Large intestine (tissue), 12 donors: ENCODE measurements around the gene PDP2. TPM values are rescaled to one million over a fixed set of nuclear protein-coding genes. Genes with fewer than 3 reads are reported as not detected.

ENCODE experiments used
- DNase-seq, 2 donors: peaks; one replicate each; pipeline versions ENCODE4 v3.0.0 to v3.0.0-alpha.2; 2013
- H3K27ac ChIP-seq: one replicate; pipeline ENCODE4 v1.5.1; 2013; ENCODE audit warnings: low read length
- H3K27me3 ChIP-seq: 2 replicates; pipeline ENCODE4 v1.6.1; 2013; ENCODE audit warnings: low read length; ENCODE audit not compliant: control insufficient read depth, insufficient read depth
- H3K36me3 ChIP-seq: 2 replicates; pipeline ENCODE4 v1.6.1; 2013; ENCODE audit warnings: low read length; ENCODE audit not compliant: control insufficient read depth, insufficient read depth
- H3K4me1 ChIP-seq: one replicate; pipeline ENCODE4 v1.6.1; 2013; ENCODE audit warnings: low read length; ENCODE audit not compliant: control insufficient read depth, insufficient read depth
- H3K4me3 ChIP-seq: one replicate; pipeline ENCODE4 v1.5.1; 2013; ENCODE audit warnings: low read length
- H3K9me3 ChIP-seq: one replicate; pipeline ENCODE4 v1.6.1; 2013; ENCODE audit warnings: mild to moderate bottlenecking, low read depth, low read length, moderate library complexity; ENCODE audit not compliant: control insufficient read depth
- WGBS: methylation state at CpG from one replicate; pipeline ENCODE4 v1.1.5; 2013; ENCODE audit warnings: low lambda C conversion rate; ENCODE audit not compliant: insufficient coverage; 5-methylcytosine and 5-hydroxymethylcytosine counted together
- long read RNA-seq, 11 donors: transcript quantifications; one replicate each; lab custom pipeline, GENCODE V29; 2026
- polyA plus RNA-seq: library from polyadenylated mRNA; unstranded; fragments of 120-200 nt; gene quantifications from one replicate; pipeline ENCODE4 v1.2.1, GENCODE V29; 2013

PDP2 gene
- 9.6 TPM for polyA plus RNA-seq
- long read RNA-seq, donor 1, full-length matches to known transcripts: 1 of 1 reads
- long read RNA-seq, donor 1, partial matches to known transcripts: 0 of 1 reads
- long read RNA-seq, donor 1, other reads (novel, unspliced or antisense): 0 of 1 reads
- long read RNA-seq, donor 2, partial matches to known transcripts: 0 of 1 reads
- long read RNA-seq, donor 2, other reads (novel, unspliced or antisense): 0 of 1 reads
- long read RNA-seq, donor 3: 0 reads
- long read RNA-seq, donor 4: 0 reads
- long read RNA-seq, donor 5, partial matches to known transcripts: 0 of 1 reads
- long read RNA-seq, donor 5, other reads (novel, unspliced or antisense): 0 of 1 reads
- long read RNA-seq, donor 6, full-length matches to known transcripts: 3 of 3 reads
- long read RNA-seq, donor 6, partial matches to known transcripts: 0 of 3 reads
- long read RNA-seq, donor 6, other reads (novel, unspliced or antisense): 0 of 3 reads
- long read RNA-seq, donor 7, full-length matches to known transcripts: 2 of 2 reads
- long read RNA-seq, donor 7, partial matches to known transcripts: 0 of 2 reads
- long read RNA-seq, donor 7, other reads (novel, unspliced or antisense): 0 of 2 reads
- long read RNA-seq, donor 8, full-length matches to known transcripts: 3 of 3 reads
- long read RNA-seq, donor 8, partial matches to known transcripts: 0 of 3 reads
- long read RNA-seq, donor 8, other reads (novel, unspliced or antisense): 0 of 3 reads
- long read RNA-seq, donor 9, full-length matches to known transcripts: 3 of 3 reads
- long read RNA-seq, donor 9, partial matches to known transcripts: 0 of 3 reads
- long read RNA-seq, donor 9, other reads (novel, unspliced or antisense): 0 of 3 reads
- long read RNA-seq, donor 10, full-length matches to known transcripts: 3 of 3 reads
- long read RNA-seq, donor 10, partial matches to known transcripts: 0 of 3 reads
- long read RNA-seq, donor 10, other reads (novel, unspliced or antisense): 0 of 3 reads
- long read RNA-seq, donor 11, full-length matches to known transcripts: 3 of 3 reads
- long read RNA-seq, donor 11, partial matches to known transcripts: 0 of 3 reads
- long read RNA-seq, donor 11, other reads (novel, unspliced or antisense): 0 of 3 reads

GRCh38 chr16:66880288-66881013 is at the start of gene PDP2:
Gene PDP2, plus strand, starts transcription at chr16:66880515. Its CDS starts 3,770 bp downstream, at chr16:66884285.
- DNase-seq: peak; percentile 89 to 95
- Histone ChIP-seq H3K27me3 (no peaks in the 10 kb centered on the region), H3K27ac (peak within 1 kb of the TSS; percentile 41), H3K4me1 (peaks cover 5% of the 10 kb centered on the region), H3K4me3 (peak within 1 kb of the TSS; percentile 91), H3K9me3 (peaks cover 5% of the 10 kb centered on the region), H3K36me3 (peaks cover 16% of the 10 kb centered on the region)
- no CpG with 5 or more reads among the region's 58 CpGs for WGBS

- Histone ChIP-seq H3K9me3 (no peaks in the 10 kb centered on the region), H3K27me3 (no peaks in the 10 kb centered on the region), H3K27ac (no peak overlapping the region), H3K4me3 (no peak overlapping the region), H3K36me3 (peaks cover 4% of the 10 kb centered on the region), H3K4me1 (peaks cover 9% of the 10 kb centered on the region)
- no CpG with 5 or more reads among the region's 3 CpGs for WGBS
- peak in 1 of 2 donors; percentile 34 for DNase-seq
Measured at GRCh38 chr16:66832190-66832589, 48.1 kb upstream of the PDP2 start.

GRCh38 chr16:66832661-66833305 is 47.5 kb upstream of the PDP2 start:
- Histone ChIP-seq H3K9me3 (no peaks in the 10 kb centered on the region), H3K4me1 (peaks cover 9% of the 10 kb centered on the region), H3K27ac (no peak overlapping the region), H3K4me3 (no peak overlapping the region), H3K27me3 (no peaks in the 10 kb centered on the region), H3K36me3 (peaks cover 1% of the 10 kb centered on the region)
- WGBS: no CpG with 5 or more reads among the region's 7 CpGs
- no peak for DNase-seq

GRCh38 chr16:66834746-66835145 is 45.6 kb upstream of the PDP2 start:
- Histone ChIP-seq H3K4me3 (no peak overlapping the region), H3K27me3 (no peaks in the 10 kb centered on the region), H3K27ac (no peak overlapping the region), H3K4me1 (peaks cover 2% of the 10 kb centered on the region), H3K9me3 (no peaks in the 10 kb centered on the region), H3K36me3 (no peaks in the 10 kb centered on the region)
- no CpG with 5 or more reads among the region's 5 CpGs for WGBS
- DNase-seq: no peak

GRCh38 chr16:66840883-66841282 is 39.4 kb upstream of the PDP2 start:
- Histone ChIP-seq H3K27me3 (peaks cover 26% of the 10 kb centered on the region), H3K9me3 (no peaks in the 10 kb centered on the region), H3K4me3 (no peak overlapping the region), H3K36me3 (no peaks in the 10 kb centered on the region), H3K4me1 (peaks cover 3% of the 10 kb centered on the region), H3K27ac (no peak overlapping the region)
- WGBS: no CpG with 5 or more reads among the region's 3 CpGs
- no peak for DNase-seq

GRCh38 chr16:66841366-66841765 is 38.9 kb upstream of the PDP2 start:
- Histone ChIP-seq H3K27ac (no peak overlapping the region), H3K36me3 (no peaks in the 10 kb centered on the region), H3K4me1 (peaks cover 3% of the 10 kb centered on the region), H3K9me3 (no peaks in the 10 kb centered on the region), H3K4me3 (no peak overlapping the region), H3K27me3 (peaks cover 29% of the 10 kb centered on the region)
- DNase-seq: no peak
- no CpG with 5 or more reads among the region's 4 CpGs for WGBS

- no peak for DNase-seq
- H3K4me3 ChIP-seq: no peak overlapping the region
- no peaks in the 10 kb centered on the region for H3K9me3 ChIP-seq
- H3K27ac ChIP-seq: no peak overlapping the region
- WGBS: no CpG with 5 or more reads among the region's 7 CpGs
- peaks cover 32% of the 10 kb centered on the region for H3K27me3 ChIP-seq
- no peaks in the 10 kb centered on the region for H3K36me3 ChIP-seq
- peaks cover 9% of the 10 kb centered on the region for H3K4me1 ChIP-seq
Measured at GRCh38 chr16:66842765-66843164, 37.5 kb upstream of the PDP2 start.

- no CpG with 5 or more reads among the region's 2 CpGs for WGBS
Measured at GRCh38 chr16:66843191-66843590, 37.1 kb upstream of the PDP2 start.

GRCh38 chr16:66844009-66844341 is 36.3 kb upstream of the PDP2 start:
- no peak for DNase-seq

More at GRCh38 chr16:66843191-66843590, 37.1 kb upstream of the PDP2 start:
- Histone ChIP-seq H3K4me1 (peaks cover 13% of the 10 kb centered on the region), H3K4me3 (no peak overlapping the region), H3K9me3 (no peaks in the 10 kb centered on the region), H3K36me3 (no peaks in the 10 kb centered on the region), H3K27ac (no peak overlapping the region), H3K27me3 (peaks cover 32% of the 10 kb centered on the region)
- DNase-seq: no peak

More at GRCh38 chr16:66844009-66844341, 36.3 kb upstream of the PDP2 start:
- Histone ChIP-seq H3K36me3 (no peaks in the 10 kb centered on the region), H3K4me1 (peaks cover 21% of the 10 kb centered on the region), H3K27me3 (peaks cover 32% of the 10 kb centered on the region), H3K4me3 (no peak overlapping the region), H3K27ac (no peak overlapping the region), H3K9me3 (no peaks in the 10 kb centered on the region)
- no CpG with 5 or more reads among the region's 14 CpGs for WGBS
